Prostate gland (tissue), 2 donors: Measurements from ENCODE around the gene TMEM18.

Experiments
- CTCF ChIP-seq, 4 experiments: fragments of 200-600 bp in 2 of 4; fragments of 450-650 bp in 2 of 4; sonication (generic) in 2 of 4; IDR thresholded peaks; 1 replicate in 3 of 4; 2 replicates in 1 of 4; pipeline ENCODE4 v1.5.1; 2016 to 2019; ENCODE audit warnings: antibody characterized with exemption in 4 of 4, mild to moderate bottlenecking in 2 of 4, moderate library complexity in 2 of 4
- POLR2AphosphoS5 ChIP-seq: sonication (generic); formaldehyde crosslinking; IDR thresholded peaks from one replicate; pipeline ENCODE4 v1.6.1; 2017; ENCODE audit warnings: antibody characterized with exemption

- TF ChIP-seq POLR2AphosphoS5: no peak
- no peak for TF ChIP-seq CTCF (IDR thresholded peaks at IDR 0.05)
Observed at GRCh38 chr2:647691-648231, 29.4 kb downstream of the TMEM18 start.
